Measurements from ENCODE around the gene CPSF2.

CPSF2 gene

GRCh38 chr14:92121670-92122350, at the start of gene CPSF2, which contains the start of gene NDUFB1:
CPSF2 (plus strand) TSS chr14:92121969; CDS start chr14:92130985, 9,016 bp downstream.
NDUFB1 (minus strand) TSS chr14:92121706; CDS start chr14:92117637, 4,069 bp downstream.
- H3K27me3 ChIP-seq (ENCODE audit: insufficient read depth, low read length): no peaks in the 10 kb centered on the region
- H3K79me2 ChIP-seq (ENCODE audit: insufficient read depth, low read length): peaks cover 18% of the 10 kb centered on the region
- no peak within 1 kb of the TSS for H2AFZ ChIP-seq (ENCODE audit: low read length)
- no peak for TF ChIP-seq CTCF (IDR thresholded peaks at IDR 0.05; ENCODE audit: low read length)
- peak within 1 kb of the TSS; percentile 73 for H3K27ac ChIP-seq (ENCODE audit: low read depth, low read length, poor library complexity, severe bottlenecking)
- H3K9me2 ChIP-seq (ENCODE audit: low read depth, low read length): no peaks in the 10 kb centered on the region
- H4K20me1 ChIP-seq (ENCODE audit: insufficient read depth, low read length): no peaks in the 10 kb centered on the region
- H3K36me3 ChIP-seq (ENCODE audit: insufficient read depth, low read length): peaks cover 63% of the 10 kb centered on the region
- no peaks in the 10 kb centered on the region for H3K9me3 ChIP-seq (ENCODE audit: low read length)
- H3K4me2 ChIP-seq (ENCODE audit: low read length): peak within 1 kb of the TSS; percentile 81
- peak within 1 kb of the TSS; percentile 98 for H3K9ac ChIP-seq (ENCODE audit: low read length)
- H3K4me1 ChIP-seq (ENCODE audit: insufficient read depth, low read length, severe bottlenecking): peaks cover 40% of the 10 kb centered on the region
- peaks cover 1% of the 10 kb centered on the region; the same call in 1 of the 2 replicates for H3F3A ChIP-seq (ENCODE audit: insufficient read depth, low read length)
- peak within 1 kb of the TSS; percentile 96 for H3K4me3 ChIP-seq (ENCODE audit: low read depth, low read length, poor library complexity, severe bottlenecking)

- H4K20me1 ChIP-seq (ENCODE audit: insufficient read depth, low read length): no peaks in the 10 kb centered on the region
- H2AFZ ChIP-seq (ENCODE audit: low read length): no peak overlapping the region
- no peaks in the 10 kb centered on the region for H3K9me2 ChIP-seq (ENCODE audit: low read depth, low read length)
- peaks cover 25% of the 10 kb centered on the region for H3K36me3 ChIP-seq (ENCODE audit: insufficient read depth, low read length)
- no peak overlapping the region for H3K4me2 ChIP-seq (ENCODE audit: low read length)
- H3K9me3 ChIP-seq (ENCODE audit: low read length): no peaks in the 10 kb centered on the region
- H3K27ac ChIP-seq (ENCODE audit: low read depth, low read length, poor library complexity, severe bottlenecking): no peak overlapping the region
- no peaks in the 10 kb centered on the region for H3K79me2 ChIP-seq (ENCODE audit: insufficient read depth, low read length)
- no peaks in the 10 kb centered on the region for H3F3A ChIP-seq (ENCODE audit: insufficient read depth, low read length)
- no peak overlapping the region for H3K9ac ChIP-seq (ENCODE audit: low read length)
- H3K4me3 ChIP-seq (ENCODE audit: low read depth, low read length, poor library complexity, severe bottlenecking): no peak overlapping the region
- H3K4me1 ChIP-seq (ENCODE audit: insufficient read depth, low read length, severe bottlenecking): no peaks in the 10 kb centered on the region
- TF ChIP-seq CTCF (IDR thresholded peaks at IDR 0.05; ENCODE audit: low read length): no peak
- TF ChIP-seq EZH2 (IDR thresholded peaks at IDR 0.05; ENCODE audit: borderline replicate concordance, low read length): no peak
- H3K27me3 ChIP-seq (ENCODE audit: insufficient read depth, low read length): no peaks in the 10 kb centered on the region
Measured at GRCh38 chr14:92074555-92074954, 47.2 kb upstream of the CPSF2 start.

GRCh38 chr14:92088494-92088893, 33.3 kb upstream of the CPSF2 start:
- H4K20me1 ChIP-seq (ENCODE audit: insufficient read depth, low read length): no peaks in the 10 kb centered on the region
- H3K36me3 ChIP-seq (ENCODE audit: insufficient read depth, low read length): peaks cover 14% of the 10 kb centered on the region
- no peaks in the 10 kb centered on the region for H3F3A ChIP-seq (ENCODE audit: insufficient read depth, low read length)
- no peaks in the 10 kb centered on the region for H3K79me2 ChIP-seq (ENCODE audit: insufficient read depth, low read length)
- no peak overlapping the region for H3K27ac ChIP-seq (ENCODE audit: low read depth, low read length, poor library complexity, severe bottlenecking)
- no peak overlapping the region for H3K9ac ChIP-seq (ENCODE audit: low read length)
- no peaks in the 10 kb centered on the region for H3K9me3 ChIP-seq (ENCODE audit: low read length)
- no peaks in the 10 kb centered on the region for H3K27me3 ChIP-seq (ENCODE audit: insufficient read depth, low read length)
- TF ChIP-seq EZH2 (IDR thresholded peaks at IDR 0.05; ENCODE audit: borderline replicate concordance, low read length) (no peak), CTCF (IDR thresholded peaks at IDR 0.05; ENCODE audit: low read length) (no peak)
- H3K4me1 ChIP-seq (ENCODE audit: insufficient read depth, low read length, severe bottlenecking): no peaks in the 10 kb centered on the region
- H3K4me2 ChIP-seq (ENCODE audit: low read length): no peak overlapping the region
- no peak overlapping the region for H2AFZ ChIP-seq (ENCODE audit: low read length)
- no peaks in the 10 kb centered on the region for H3K9me2 ChIP-seq (ENCODE audit: low read depth, low read length)
- H3K4me3 ChIP-seq (ENCODE audit: low read depth, low read length, poor library complexity, severe bottlenecking): no peak overlapping the region

All from OCI-LY1 (cell line).